Measurements from ENCODE around the gene GALE.

DNA sequence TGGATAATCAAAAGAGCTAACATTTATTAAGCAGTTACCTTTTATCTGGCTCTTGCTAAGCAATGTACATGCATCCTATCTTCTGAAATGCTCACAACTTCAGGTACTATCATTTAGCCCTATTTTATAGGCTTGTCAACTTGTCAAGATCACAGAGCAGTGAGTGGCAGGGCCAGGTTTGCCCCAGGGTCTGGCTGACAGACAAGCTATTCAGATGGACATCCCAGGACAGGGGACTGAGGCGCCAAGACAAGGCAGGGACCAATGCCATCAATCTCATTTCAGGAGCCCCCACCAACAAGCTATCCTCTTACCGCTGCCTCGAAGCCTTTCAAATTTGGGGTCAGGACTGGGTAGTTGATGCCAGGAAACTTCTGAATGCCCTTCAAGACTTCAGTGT lies 15.8 kb upstream of the GALE start:
- TF ChIP-seq, protein P1, sequence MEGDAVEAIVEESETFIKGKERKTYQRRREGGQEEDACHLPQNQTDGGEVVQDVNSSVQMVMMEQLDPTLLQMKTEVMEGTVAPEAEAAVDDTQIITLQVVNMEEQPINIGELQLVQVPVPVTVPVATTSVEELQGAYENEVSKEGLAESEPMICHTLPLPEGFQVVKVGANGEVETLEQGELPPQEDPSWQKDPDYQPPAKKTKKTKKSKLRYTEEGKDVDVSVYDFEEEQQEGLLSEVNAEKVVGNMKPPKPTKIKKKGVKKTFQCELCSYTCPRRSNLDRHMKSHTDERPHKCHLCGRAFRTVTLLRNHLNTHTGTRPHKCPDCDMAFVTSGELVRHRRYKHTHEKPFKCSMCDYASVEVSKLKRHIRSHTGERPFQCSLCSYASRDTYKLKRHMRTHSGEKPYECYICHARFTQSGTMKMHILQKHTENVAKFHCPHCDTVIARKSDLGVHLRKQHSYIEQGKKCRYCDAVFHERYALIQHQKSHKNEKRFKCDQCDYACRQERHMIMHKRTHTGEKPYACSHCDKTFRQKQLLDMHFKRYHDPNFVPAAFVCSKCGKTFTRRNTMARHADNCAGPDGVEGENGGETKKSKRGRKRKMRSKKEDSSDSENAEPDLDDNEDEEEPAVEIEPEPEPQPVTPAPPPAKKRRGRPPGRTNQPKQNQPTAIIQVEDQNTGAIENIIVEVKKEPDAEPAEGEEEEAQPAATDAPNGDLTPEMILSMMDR (IDR thresholded peaks at IDR 0.05) = no peak
- TF ChIP-seq POLR2A (IDR thresholded peaks at IDR 0.05) = no peak
